HL-60 (cell line): ENCODE data around the gene MAMDC2.

Experiments used
- DNase-seq, 2 experiments: peaks; one replicate each; pipeline ENCODE4 v3.0.0-alpha.2; 2010 to 2020; ENCODE audit warnings: low read depth in 1 of 2, low spot score in 1 of 2
- H3K27ac ChIP-seq: fragments of 250-450 bp; sonication (Bioruptor Pico); replicated peaks from 2 replicates; pipeline ENCODE4 v1.5.1; 2020; ENCODE audit warnings: mild to moderate bottlenecking, moderate library complexity
- H3K27me3 ChIP-seq: fragments of 250-450 bp; sonication (Bioruptor Pico); 2 replicates; pipeline ENCODE4 v1.5.1; 2021; ENCODE audit warnings: mild to moderate bottlenecking, moderate library complexity; ENCODE audit not compliant: insufficient read depth, poor library complexity, severe bottlenecking
- H3K4me3 ChIP-seq: replicated peaks from 2 replicates; pipeline ENCODE4 v1.5.1; 2011; ENCODE audit warnings: mild to moderate bottlenecking, control low read depth, low read length; ENCODE audit not compliant: insufficient read depth
- CTCF ChIP-seq: IDR thresholded peaks from one replicate; pipeline ENCODE4 v1.5.1; 2011; ENCODE audit warnings: low read length, control low read depth, inconsistent platforms; ENCODE audit not compliant: insufficient read depth
- GABPA ChIP-seq: IDR thresholded peaks from 2 replicates; pipeline ENCODE4 v1.6.1; 2012; ENCODE audit warnings: low read depth
- POLR2AphosphoS5 ChIP-seq: IDR thresholded peaks from 2 replicates; pipeline ENCODE4 v1.6.1; 2012; ENCODE audit warnings: low read depth
- REST ChIP-seq: IDR thresholded peaks from 2 replicates; pipeline ENCODE4 v1.6.1; 2012; ENCODE audit warnings: low read depth; ENCODE audit not compliant: insufficient replicate concordance
- SPI1 ChIP-seq: IDR thresholded peaks from 2 replicates; pipeline ENCODE4 v1.6.1; 2012; ENCODE audit warnings: low read depth, mild to moderate bottlenecking, borderline replicate concordance

The MAMDC2 gene

GRCh38 chr9:70228118-70228517, 184.5 kb downstream of the MAMDC2 start:
- Histone ChIP-seq H3K27ac (no peak overlapping the region), H3K4me3 (no peak overlapping the region), H3K27me3 (peaks cover 3% of the 10 kb centered on the region)
- DNase-seq: no peak
- TF ChIP-seq GABPA (no peak), CTCF (no peak), SPI1 (no peak), POLR2AphosphoS5 (no peak), REST (no peak)

GRCh38 chr9:70228611-70229010, 185.0 kb downstream of the MAMDC2 start:
- TF ChIP-seq SPI1: no peak
- no peak for TF ChIP-seq GABPA
- no peak for TF ChIP-seq REST
- no peak for TF ChIP-seq CTCF
- no peak for TF ChIP-seq POLR2AphosphoS5
- Histone ChIP-seq H3K27ac (no peak overlapping the region), H3K4me3 (no peak overlapping the region), H3K27me3 (peaks cover 3% of the 10 kb centered on the region)
- no peak for DNase-seq

GRCh38 chr9:70229026-70229425, 185.4 kb downstream of the MAMDC2 start:
- DNase-seq: no peak
- TF ChIP-seq GABPA (no peak), SPI1 (no peak), REST (no peak), POLR2AphosphoS5 (no peak)
- peaks cover 3% of the 10 kb centered on the region for H3K27me3 ChIP-seq
- no peak overlapping the region for H3K4me3 ChIP-seq
- H3K27ac ChIP-seq: no peak overlapping the region

GRCh38 chr9:70229579-70229978, 185.9 kb downstream of the MAMDC2 start:
- H3K27me3 ChIP-seq: peaks cover 3% of the 10 kb centered on the region
- DNase-seq: no peak
- no peak overlapping the region for H3K27ac ChIP-seq
- TF ChIP-seq POLR2AphosphoS5 (no peak), REST (no peak)
- H3K4me3 ChIP-seq: no peak overlapping the region
